Forelimb muscle (tissue), 1 donor: ENCODE measurements around the gene LDAH. TPM values are rescaled to one million over a fixed set of nuclear protein-coding genes. Genes with fewer than 3 reads are reported as not detected.

ENCODE experiments used
- DNase-seq: peaks from one replicate; pipeline ENCODE4 v3.0.0-alpha.2; 2013; ENCODE audit warnings: low read depth
- polyA plus RNA-seq: library from polyadenylated mRNA; unstranded; fragments of 120-200 nt; gene quantifications from one replicate; pipeline ENCODE4 v1.2.1, GENCODE V29; 2013; ENCODE audit not compliant: insufficient read length

LDAH gene
- polyA plus RNA-seq, 1 donor, result 10.1 TPM

GRCh38 chr2:20682167-20682920, 140.6 kb downstream of the LDAH start:
- no peak for DNase-seq

GRCh38 chr2:20680744-20681375, 142.0 kb downstream of the LDAH start:
- DNase-seq, result no peak

- no peak for DNase-seq
Measured at GRCh38 chr2:20678780-20679179, 144.1 kb downstream of the LDAH start.

GRCh38 chr2:20678086-20678395, 144.9 kb downstream of the LDAH start:
- DNase-seq, result no peak

- DNase-seq, result no peak
Measured at GRCh38 chr2:20677301-20678085, 145.4 kb downstream of the LDAH start.

GRCh38 chr2:20676353-20677215, 146.3 kb downstream of the LDAH start:
- DNase-seq, result no peak

- DNase-seq, result no peak
Measured at GRCh38 chr2:20675701-20676352, 147.1 kb downstream of the LDAH start.

GRCh38 chr2:20674974-20675679, 147.8 kb downstream of the LDAH start:
- no peak for DNase-seq

- no peak for DNase-seq
Measured at GRCh38 chr2:20674309-20674965, 148.5 kb downstream of the LDAH start.

GRCh38 chr2:20673686-20674308, 149.1 kb downstream of the LDAH start:
- DNase-seq, result no peak

- no peak for DNase-seq
Measured at GRCh38 chr2:20672201-20672951, 150.5 kb downstream of the LDAH start.

- DNase-seq, result no peak
Measured at GRCh38 chr2:20671736-20672080, 151.2 kb downstream of the LDAH start.

GRCh38 chr2:20671036-20671735, 151.7 kb downstream of the LDAH start:
- DNase-seq, result no peak

- no peak for DNase-seq
Measured at GRCh38 chr2:20670315-20671035, 152.4 kb downstream of the LDAH start.

GRCh38 chr2:20669562-20670314, 153.2 kb downstream of the LDAH start:
- DNase-seq, result no peak

GRCh38 chr2:20668871-20669475, 153.9 kb downstream of the LDAH start:
- no peak for DNase-seq

- no peak for DNase-seq
Measured at GRCh38 chr2:20668451-20668850, 154.4 kb downstream of the LDAH start.
